ENCODE measurements around the gene CD68.

CD68 gene

DNA sequence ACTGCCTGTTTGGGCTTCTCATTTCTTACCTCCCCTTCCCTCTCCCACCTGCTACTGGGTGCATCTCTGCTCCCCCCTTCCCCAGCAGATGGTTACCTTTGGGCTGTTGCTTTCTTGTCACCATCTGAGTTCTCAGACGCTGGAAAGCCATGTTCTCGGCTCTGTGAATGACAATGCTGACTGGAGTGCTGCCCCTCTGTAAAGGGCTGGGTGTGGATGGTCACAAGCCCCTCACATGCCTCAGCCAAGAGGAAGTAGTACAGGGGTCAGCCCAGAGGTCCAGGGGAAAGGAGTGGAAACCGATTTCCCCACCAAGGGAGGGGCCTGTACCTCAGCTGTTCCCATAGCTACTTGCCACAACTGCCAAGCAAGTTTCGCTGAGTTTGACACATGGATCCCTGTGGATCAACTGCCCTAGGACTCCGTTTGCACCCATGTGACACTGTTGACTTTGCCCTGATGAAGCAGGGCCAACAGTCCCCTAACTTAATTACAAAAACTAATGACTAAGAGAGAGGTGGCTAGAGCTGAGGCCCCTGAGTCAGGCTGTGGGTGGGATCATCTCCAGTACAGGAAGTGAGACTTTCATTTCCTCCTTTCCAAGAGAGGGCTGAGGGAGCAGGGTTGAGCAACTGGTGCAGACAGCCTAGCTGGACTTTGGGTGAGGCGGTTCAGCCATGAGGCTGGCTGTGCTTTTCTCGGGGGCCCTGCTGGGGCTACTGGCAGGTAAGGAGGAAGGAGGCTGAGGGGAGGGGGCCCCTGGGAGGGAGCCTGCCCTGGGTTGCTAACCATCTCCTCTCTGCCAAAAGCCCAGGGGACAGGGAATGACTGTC lies at the start of gene CD68:
Gene CD68 (plus strand): TSS at position 638 of the 833 bp plus-strand sequence. CDS start 40 bp downstream, at position 678.
- DNase-seq (ENCODE audit: low read depth) = peak; percentile 84

GRCh38 chr17:7530023-7530900 lies 49.2 kb upstream of the CD68 start:
- DNase-seq (ENCODE audit: low read depth) = no peak

- DNase-seq (ENCODE audit: low read depth) = no peak
Measured at GRCh38 chr17:7538050-7538449, 41.4 kb upstream of the CD68 start.

DNA sequence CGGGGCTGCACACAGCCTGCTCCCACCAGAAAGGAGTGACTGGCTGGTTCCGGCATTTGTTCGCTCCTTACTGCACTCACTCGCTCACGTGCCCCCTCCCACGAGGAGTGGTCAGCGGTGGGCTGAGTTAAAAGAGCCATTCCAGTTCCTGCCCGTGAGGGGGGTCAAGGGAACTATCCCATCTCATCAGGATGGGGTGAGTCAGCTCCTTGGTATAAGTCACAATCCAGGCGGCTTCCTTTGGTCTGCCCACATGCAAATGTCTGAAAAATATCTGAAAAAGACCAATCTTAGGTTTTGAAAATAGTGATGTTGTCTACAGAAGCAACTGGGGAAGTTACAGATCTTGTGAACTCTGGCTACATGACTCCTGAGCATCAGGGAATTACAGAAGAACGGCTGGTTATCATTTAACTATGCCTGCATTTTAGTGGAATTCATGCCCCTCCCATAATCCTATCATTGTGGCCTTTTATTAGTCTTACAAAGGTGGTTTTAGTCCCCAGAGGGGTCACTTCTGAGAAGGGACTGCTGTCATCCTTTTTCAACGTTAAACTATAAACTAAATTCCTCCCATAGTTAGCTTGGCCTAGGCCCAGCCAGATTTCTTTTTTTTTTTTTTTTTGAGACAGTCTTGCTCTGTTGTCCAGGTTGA lies 40.4 kb upstream of the CD68 start:
- no peak for DNase-seq (ENCODE audit: low read depth)

DNA sequence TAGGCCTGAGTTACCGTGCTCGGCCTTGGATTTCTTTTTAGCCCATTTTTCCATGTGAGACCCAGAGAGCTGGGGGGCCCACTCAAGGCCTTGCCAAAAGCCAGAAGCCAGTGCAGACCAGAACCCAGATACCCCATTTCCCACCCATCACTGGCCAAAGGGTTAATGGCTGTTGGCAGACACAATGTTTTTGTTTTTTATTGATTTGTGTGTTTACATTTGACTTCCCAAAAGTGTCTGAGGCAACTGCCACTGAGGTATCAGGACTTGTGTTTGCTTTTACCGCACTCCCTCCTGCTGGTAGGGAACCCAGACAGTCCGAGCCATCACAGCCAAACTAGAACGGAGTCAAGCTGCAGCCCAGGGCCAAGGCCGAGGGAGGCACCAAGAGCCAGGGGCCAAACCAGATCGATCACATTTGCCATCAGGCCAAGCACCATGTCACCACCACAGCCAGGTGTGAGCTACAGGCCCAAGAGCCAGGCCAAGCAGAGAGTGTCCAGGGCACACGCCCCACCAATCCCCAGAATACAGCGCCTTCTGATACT lies 38.3 kb upstream of the CD68 start:
- no peak for DNase-seq (ENCODE audit: low read depth)

- no peak for DNase-seq (ENCODE audit: low read depth)
Measured at GRCh38 chr17:7544911-7545310, 34.5 kb upstream of the CD68 start.

- DNase-seq (ENCODE audit: low read depth) = no peak
Measured at GRCh38 chr17:7548585-7549400, 30.6 kb upstream of the CD68 start, which contains the start of gene TNFSF12. Gene TNFSF12, plus strand, starts transcription at chr17:7549058. Its CDS starts 96 bp downstream, at chr17:7549154.

GRCh38 chr17:7549401-7550055 lies 29.9 kb upstream of the CD68 start:
- DNase-seq (ENCODE audit: low read depth) = no peak

GRCh38 chr17:7550344-7550743 lies 29.1 kb upstream of the CD68 start:
- no peak for DNase-seq (ENCODE audit: low read depth)

- DNase-seq (ENCODE audit: low read depth) = no peak
Measured at GRCh38 chr17:7551396-7551795, 28.0 kb upstream of the CD68 start.

GRCh38 chr17:7552621-7553051 lies 26.8 kb upstream of the CD68 start:
- no peak for DNase-seq (ENCODE audit: low read depth)

DNA sequence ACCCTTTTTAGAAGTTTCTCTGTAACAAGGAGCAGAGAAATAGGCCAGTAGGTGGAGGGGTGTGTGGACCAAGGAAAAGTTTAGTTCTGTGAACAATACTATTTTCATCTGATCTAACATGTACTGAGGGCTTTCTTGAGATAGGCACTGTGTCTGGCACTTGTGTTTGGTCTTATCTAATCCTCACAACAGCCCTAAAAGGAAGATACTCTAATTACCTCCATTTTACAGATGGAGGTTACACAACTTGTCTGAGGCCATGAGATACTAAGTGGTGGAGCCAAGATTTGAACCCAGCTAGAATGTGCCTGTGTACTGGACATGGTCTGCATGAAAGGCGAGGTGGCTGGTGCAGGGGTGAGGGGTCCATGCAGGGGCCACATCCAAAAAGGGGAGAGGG lies 26.1 kb upstream of the CD68 start:
- DNase-seq (ENCODE audit: low read depth) = no peak

GRCh38 chr17:7555320-7555948 lies 24.0 kb upstream of the CD68 start:
- no peak for DNase-seq (ENCODE audit: low read depth)

- DNase-seq (ENCODE audit: low read depth) = no peak
Measured at GRCh38 chr17:7556627-7557026, 22.8 kb upstream of the CD68 start.

DNA sequence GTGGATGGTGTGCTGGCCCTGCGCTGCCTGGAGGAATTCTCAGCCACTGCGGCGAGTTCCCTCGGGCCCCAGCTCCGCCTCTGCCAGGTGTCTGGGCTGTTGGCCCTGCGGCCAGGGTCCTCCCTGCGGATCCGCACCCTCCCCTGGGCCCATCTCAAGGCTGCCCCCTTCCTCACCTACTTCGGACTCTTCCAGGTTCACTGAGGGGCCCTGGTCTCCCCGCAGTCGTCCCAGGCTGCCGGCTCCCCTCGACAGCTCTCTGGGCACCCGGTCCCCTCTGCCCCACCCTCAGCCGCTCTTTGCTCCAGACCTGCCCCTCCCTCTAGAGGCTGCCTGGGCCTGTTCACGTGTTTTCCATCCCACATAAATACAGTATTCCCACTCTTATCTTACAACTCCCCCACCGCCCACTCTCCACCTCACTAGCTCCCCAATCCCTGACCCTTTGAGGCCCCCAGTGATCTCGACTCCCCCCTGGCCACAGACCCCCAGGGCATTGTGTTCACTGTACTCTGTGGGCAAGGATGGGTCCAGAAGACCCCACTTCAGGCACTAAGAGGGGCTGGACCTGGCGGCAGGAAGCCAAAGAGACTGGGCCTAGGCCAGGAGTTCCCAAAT lies 22.2 kb upstream of the CD68 start:
- DNase-seq (ENCODE audit: low read depth) = no peak

GRCh38 chr17:7557775-7558543 lies 21.5 kb upstream of the CD68 start:
- no peak for DNase-seq (ENCODE audit: low read depth)

GRCh38 chr17:7558544-7559319 lies 20.7 kb upstream of the CD68 start, which contains the start of gene TNFSF13:
Gene TNFSF13, plus strand, starts transcription at chr17:7558750. Its CDS starts 290 bp downstream, at chr17:7559040.
- DNase-seq (ENCODE audit: low read depth) = no peak
